SH-SY5Y (cell line): ENCODE data around the gene ACAT2.

ENCODE experiments used
- GATA2 ChIP-seq: IDR thresholded peaks from 2 replicates; pipeline ENCODE4 v1.6.1; 2011; ENCODE audit warnings: mild to moderate bottlenecking, low read depth, low read length
- GATA3 ChIP-seq: IDR thresholded peaks from 2 replicates; pipeline ENCODE4 v1.6.1; 2011; ENCODE audit warnings: low read depth, mild to moderate bottlenecking, low read length, moderate library complexity

DNA sequence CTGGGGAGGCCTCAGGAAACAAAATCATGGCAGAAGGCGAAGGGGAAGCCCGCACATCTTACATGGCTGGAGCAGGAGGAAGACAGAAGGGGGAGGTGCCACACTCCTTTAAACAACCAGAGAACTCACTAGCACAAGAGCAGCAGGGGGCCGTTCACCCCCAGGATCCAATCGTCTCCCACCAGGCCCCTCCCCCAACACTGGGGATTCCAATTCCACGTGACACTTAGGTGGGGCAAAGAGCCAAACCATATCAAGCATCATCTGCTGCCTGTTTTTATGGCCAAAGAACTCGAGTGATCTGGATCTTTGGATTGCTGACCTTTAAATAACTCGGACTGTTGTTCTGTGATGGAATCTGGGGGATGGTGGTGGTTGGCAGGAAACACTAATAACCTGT, 66.2 kb downstream of the ACAT2 start:
- TF ChIP-seq GATA2, result no peak
- TF ChIP-seq GATA3, result no peak
